Endodermal cell (in vitro differentiated cells): ENCODE data around the gene C10orf53. TPM values are rescaled to one million over a fixed set of nuclear protein-coding genes. Genes with fewer than 3 reads are reported as not detected.

Source experiments
- DNase-seq: peaks from one replicate; pipeline ENCODE4 v3.0.0-alpha.2; 2017
- H3K27ac ChIP-seq: 2 replicates; pipeline ENCODE4 v1.5.1; 2013; ENCODE audit warnings: mild to moderate bottlenecking, low read depth, low read length, moderate library complexity
- H3K27me3 ChIP-seq: 2 replicates; pipeline ENCODE4 v1.6.1; 2013; ENCODE audit warnings: mild to moderate bottlenecking, low read length, moderate library complexity; ENCODE audit not compliant: insufficient read depth, control insufficient read depth, poor library complexity, severe bottlenecking
- H3K36me3 ChIP-seq: 2 replicates; pipeline ENCODE4 v1.7.0; 2013; ENCODE audit warnings: mild to moderate bottlenecking, low read length, moderate library complexity; ENCODE audit not compliant: control insufficient read depth, insufficient read depth
- H3K4me1 ChIP-seq: one replicate; pipeline ENCODE4 v1.7.0; 2013; ENCODE audit warnings: low read length; ENCODE audit not compliant: control insufficient read depth, insufficient read depth
- H3K4me3 ChIP-seq: 2 replicates; pipeline ENCODE4 v1.5.1; 2013; ENCODE audit warnings: mild to moderate bottlenecking, low read length, moderate library complexity
- H3K9ac ChIP-seq: 2 replicates; pipeline ENCODE4 v1.6.1; 2013; ENCODE audit warnings: mild to moderate bottlenecking, low read length, moderate library complexity; ENCODE audit not compliant: poor library complexity, severe bottlenecking; ENCODE audit errors: extremely low read depth
- H3K9me3 ChIP-seq: 2 replicates; pipeline ENCODE4 v1.6.1; 2013; ENCODE audit warnings: mild to moderate bottlenecking, low read length, moderate library complexity; ENCODE audit not compliant: control insufficient read depth
- H3K27ac Mint-ChIP-seq: 2 replicates; pipeline ENCODE4 v1.8.0; 2020; ENCODE audit warnings: mixed read lengths
- H3K27me3 Mint-ChIP-seq: 2 replicates; pipeline ENCODE4 v1.8.0; 2021; ENCODE audit warnings: mild to moderate bottlenecking, mixed read lengths; ENCODE audit not compliant: insufficient read depth
- H3K36me3 Mint-ChIP-seq: 2 replicates; pipeline ENCODE4 v1.8.0; 2020; ENCODE audit warnings: low read depth, mixed read lengths
- H3K4me1 Mint-ChIP-seq: 2 replicates; pipeline ENCODE4 v1.8.0; 2020; ENCODE audit warnings: mixed read lengths
- H3K4me3 Mint-ChIP-seq: 2 replicates; pipeline ENCODE4 v1.8.0; 2020; ENCODE audit warnings: mild to moderate bottlenecking, moderate library complexity, mixed read lengths
- H3K9me3 Mint-ChIP-seq: 2 replicates; pipeline ENCODE4 v1.8.0; 2020; ENCODE audit warnings: mild to moderate bottlenecking, mixed read lengths
- CTCF ChIP-seq: fragments of 200-600 bp; sonication (generic); conservative IDR thresholded peaks from 2 replicates; pipeline ENCODE4 v1.5.0; 2021; ENCODE audit warnings: antibody characterized with exemption, mild to moderate bottlenecking
- WGBS, 2 experiments: methylation state at CpG; one replicate each; pipeline versions ENCODE4 v1.1.5 to v1.1.7; 2013; ENCODE audit warnings: missing lambda C conversion rate in 2 of 2, mixed read lengths in 1 of 2; ENCODE audit not compliant: insufficient coverage in 1 of 2, insufficient read length in 1 of 2; 5-methylcytosine and 5-hydroxymethylcytosine counted together
- total RNA-seq, 2 donors: library from RNA; stranded (reverse); fragmentation: NEBNext Ultra II Directional in 1 of 2; extraction: Animal tissue kit (Norgen Biotek cat#: 25700) in 1 of 2; gene quantifications; 2 replicates in 1 of 2; 3 replicates in 1 of 2; pipeline ENCODE4 v1.2.1, GENCODE V29; 2021

C10orf53 gene
- total RNA-seq, 2 donors from 2014 or later: not detected

GRCh38 chr10:49707585-49707984 is 28.1 kb downstream of the C10orf53 start:
- no peak overlapping the region for H3K27ac Mint-ChIP-seq
- H3K9me3 Mint-ChIP-seq: peaks cover 6% of the 10 kb centered on the region
- no peaks in the 10 kb centered on the region for H3K4me1 Mint-ChIP-seq
- H3K27me3 Mint-ChIP-seq: peaks cover 22% of the 10 kb centered on the region
- no peak for DNase-seq
- no peak overlapping the region for H3K4me3 Mint-ChIP-seq
- Histone ChIP-seq H3K9me3 (peaks cover 5% of the 10 kb centered on the region), H3K4me3 (no peak overlapping the region), H3K9ac (no peak overlapping the region), H3K27ac (no peak overlapping the region), H3K36me3 (no peaks in the 10 kb centered on the region), H3K4me1 (no peaks in the 10 kb centered on the region), H3K27me3 (peaks cover 4% of the 10 kb centered on the region)
- no peak for TF ChIP-seq CTCF
- WGBS, 2 experiments: 89 to 95% methylated on average over 3 of the region's 3 CpGs
- H3K36me3 Mint-ChIP-seq: no peaks in the 10 kb centered on the region

- peaks cover 4% of the 10 kb centered on the region for H3K27me3 ChIP-seq
- no peaks in the 10 kb centered on the region for H3K36me3 Mint-ChIP-seq
- peaks cover 5% of the 10 kb centered on the region for H3K9me3 ChIP-seq
- peaks cover 25% of the 10 kb centered on the region for H3K27me3 Mint-ChIP-seq
- no peak overlapping the region for H3K4me3 Mint-ChIP-seq
- H3K4me1 ChIP-seq: no peaks in the 10 kb centered on the region
- H3K36me3 ChIP-seq: no peaks in the 10 kb centered on the region
- no peak for DNase-seq
- no peak overlapping the region for H3K27ac Mint-ChIP-seq
- WGBS, 2 experiments: 66 to 70% methylated on average over 3 to 5 of the region's 5 CpGs
- TF ChIP-seq CTCF: no peak
- H3K9ac ChIP-seq: no peak overlapping the region
- H3K9me3 Mint-ChIP-seq: peaks cover 14% of the 10 kb centered on the region
- H3K4me3 ChIP-seq: no peak overlapping the region
- no peak overlapping the region for H3K27ac ChIP-seq
- H3K4me1 Mint-ChIP-seq: no peaks in the 10 kb centered on the region
Measured at GRCh38 chr10:49709934-49710333, 30.5 kb downstream of the C10orf53 start.

DNA sequence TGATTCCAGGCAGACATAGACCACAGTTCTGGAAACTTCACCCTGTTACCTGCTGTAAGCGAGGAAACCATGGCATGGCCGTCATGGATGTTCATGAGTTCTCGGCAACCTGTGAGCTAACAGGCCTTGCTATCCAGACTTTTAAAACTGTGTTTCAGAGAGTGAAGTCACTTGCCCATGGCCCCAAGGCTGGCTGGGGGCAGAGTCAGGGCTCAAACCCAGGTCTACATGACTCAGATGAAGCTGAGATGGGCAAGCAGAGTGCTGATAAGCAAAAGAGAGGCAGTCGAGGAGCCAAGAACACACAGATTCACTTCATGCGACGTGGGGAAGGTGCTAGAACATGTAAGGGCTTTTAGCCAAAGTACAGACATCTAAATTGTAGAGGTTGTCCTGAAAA is 31.5 kb downstream of the C10orf53 start:
- H3K9me3 ChIP-seq: no peaks in the 10 kb centered on the region
- no peak for DNase-seq
- Mint-ChIP-seq H3K27me3 (peaks cover 23% of the 10 kb centered on the region), H3K9me3 (peaks cover 12% of the 10 kb centered on the region), H3K27ac (no peak overlapping the region), H3K36me3 (no peaks in the 10 kb centered on the region), H3K4me3 (no peak overlapping the region), H3K4me1 (no peaks in the 10 kb centered on the region)
- peaks cover 4% of the 10 kb centered on the region for H3K27me3 ChIP-seq
- H3K36me3 ChIP-seq: no peaks in the 10 kb centered on the region
- no peaks in the 10 kb centered on the region for H3K4me1 ChIP-seq
- no peak overlapping the region for H3K27ac ChIP-seq
- 84 to 94% methylated on average over 6 of the region's 6 CpGs for WGBS, 2 experiments
- no peak overlapping the region for H3K4me3 ChIP-seq
- no peak for TF ChIP-seq CTCF
- no peak overlapping the region for H3K9ac ChIP-seq
